ENCODE data around the gene NUP98.
"Not testable (repeated sequence)": the region's sequence is repeated elsewhere in the genome, so short reads cannot be mapped to it uniquely, and the experiment has no call there.

Gene NUP98

DNA sequence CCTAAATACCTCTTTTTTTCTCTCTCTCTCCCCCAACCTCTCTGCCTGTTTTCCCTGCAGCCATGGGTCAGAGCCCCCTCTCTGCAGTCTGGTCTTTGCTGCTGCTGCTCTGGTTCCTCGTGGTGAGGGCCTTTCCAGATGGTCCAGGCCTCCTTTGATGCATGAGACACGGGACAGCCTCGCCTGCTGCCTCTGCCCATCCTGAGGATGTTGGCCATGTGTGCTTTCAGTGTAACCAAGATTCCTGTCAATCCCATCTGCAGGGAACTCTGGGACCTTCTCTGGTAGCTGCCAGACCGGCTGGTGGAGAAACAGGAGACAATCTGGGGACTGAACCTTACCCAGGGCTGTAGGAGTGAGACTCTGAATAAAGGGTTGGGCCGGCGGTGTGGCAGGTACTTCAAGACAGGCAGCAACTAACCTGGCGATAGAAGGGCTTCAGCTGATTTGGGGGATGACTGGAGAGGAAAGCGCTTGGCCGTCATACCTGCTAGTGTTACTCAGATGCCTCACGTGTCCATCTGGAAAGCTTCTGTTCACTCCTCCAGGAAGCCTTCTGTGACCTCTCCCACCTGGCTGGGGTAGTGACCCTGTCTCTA, 133.2 kb downstream of the NUP98 start:
- no peak for DNase-seq (ENCODE audit: low read depth)
- no peak for TF ChIP-seq CTCF (IDR thresholded peaks at IDR 0.05; ENCODE audit: control insufficient read depth, insufficient read depth, low read depth, low read length, missing control alignments)
- no peak overlapping the region for H3K4me3 ChIP-seq (ENCODE audit: control insufficient read depth, low read depth, low read length)

DNA sequence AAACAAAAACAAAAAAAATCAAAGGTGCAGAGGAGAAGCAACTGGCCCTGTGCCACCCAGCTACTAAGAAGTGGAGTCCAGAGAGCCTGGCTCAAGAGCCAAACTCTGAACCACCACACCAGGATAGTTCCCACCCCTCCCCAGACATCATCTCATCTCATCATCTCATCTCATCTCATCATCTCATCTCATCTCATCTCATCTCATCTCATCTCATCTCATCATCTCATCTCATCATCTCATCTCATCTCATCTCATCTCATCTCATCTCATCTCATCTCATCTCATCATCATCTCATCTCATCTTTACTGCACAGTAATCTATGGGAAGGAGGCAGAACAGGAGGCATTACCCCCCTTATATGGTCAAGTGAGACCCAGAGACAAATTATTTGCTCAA, 134.5 kb downstream of the NUP98 start:
- H3K4me3 ChIP-seq (ENCODE audit: control insufficient read depth, low read depth, low read length): no peak overlapping the region
- TF ChIP-seq CTCF (IDR thresholded peaks at IDR 0.05; ENCODE audit: control insufficient read depth, insufficient read depth, low read depth, low read length, missing control alignments): no peak
- no peak for DNase-seq (ENCODE audit: low read depth)

DNA sequence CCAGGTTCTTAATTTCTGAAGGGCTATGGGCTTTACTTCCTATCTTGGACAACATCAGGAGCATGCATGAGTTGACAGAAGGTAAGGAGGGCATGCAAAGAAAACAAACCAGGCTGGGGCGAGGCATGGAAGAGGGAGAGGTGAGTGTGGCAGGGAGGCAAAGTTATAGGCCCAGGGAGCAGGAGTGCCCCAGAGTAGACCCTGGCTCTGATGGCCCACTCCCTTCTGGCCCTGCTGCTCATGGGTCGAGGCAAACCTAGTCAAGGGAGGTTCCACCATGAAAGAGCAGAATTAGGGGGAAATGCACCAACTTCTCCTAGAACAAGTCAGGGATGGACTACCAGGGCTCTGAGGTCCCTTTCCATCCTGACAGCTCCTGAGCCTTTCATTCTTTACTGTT, 136.4 kb downstream of the NUP98 start:
- TF ChIP-seq CTCF (IDR thresholded peaks at IDR 0.05; ENCODE audit: control insufficient read depth, insufficient read depth, low read depth, low read length, missing control alignments): no peak
- H3K4me3 ChIP-seq (ENCODE audit: control insufficient read depth, low read depth, low read length): no peak overlapping the region
- no peak for DNase-seq (ENCODE audit: low read depth)

DNA sequence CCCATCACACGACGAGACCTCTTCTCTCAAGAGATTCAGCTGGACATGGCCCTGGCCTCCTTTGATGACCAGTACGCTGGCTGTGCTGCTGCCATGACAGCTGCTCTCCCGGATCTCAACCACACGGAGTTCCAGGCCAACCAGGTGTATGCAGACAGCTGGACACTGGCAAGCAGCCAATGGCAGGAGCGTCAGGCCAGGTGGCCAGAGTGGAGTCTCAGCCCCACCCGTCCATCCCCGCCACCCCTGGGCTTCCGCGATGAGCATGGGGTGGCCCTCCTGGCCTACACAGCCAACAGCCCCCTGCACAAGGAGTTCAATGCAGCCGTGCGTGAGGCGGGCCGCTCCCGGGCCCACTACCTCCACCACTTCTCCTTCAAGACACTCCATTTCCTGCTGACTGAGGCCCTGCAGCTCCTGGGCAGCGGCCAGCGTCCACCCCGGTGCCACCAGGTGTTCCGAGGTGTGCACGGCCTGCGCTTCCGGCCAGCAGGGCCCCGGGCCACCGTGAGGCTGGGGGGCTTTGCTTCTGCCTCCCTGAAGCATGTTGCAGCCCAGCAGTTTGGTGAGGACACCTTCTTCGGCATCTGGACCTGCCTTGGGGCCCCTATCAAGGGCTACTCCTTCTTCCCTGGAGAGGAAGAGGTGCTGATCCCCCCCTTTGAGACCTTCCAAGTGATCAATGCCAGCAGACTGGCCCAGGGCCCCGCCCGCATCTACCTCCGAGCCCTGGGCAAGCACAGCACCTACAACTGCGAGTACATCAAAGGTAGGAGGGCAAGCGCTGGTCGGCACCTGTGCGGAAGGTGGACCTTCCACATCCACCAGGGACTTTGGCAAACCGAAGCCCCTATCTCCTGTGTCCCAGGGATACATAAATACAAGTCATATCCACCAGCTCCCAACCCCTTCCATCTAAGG, 137.5 kb downstream of the NUP98 start:
- TF ChIP-seq CTCF (IDR thresholded peaks at IDR 0.05; ENCODE audit: control insufficient read depth, insufficient read depth, low read depth, low read length, missing control alignments): no peak
- H3K4me3 ChIP-seq (ENCODE audit: control insufficient read depth, low read depth, low read length): no peak overlapping the region
- DNase-seq (ENCODE audit: low read depth): no peak

GRCh38 chr11:3658252-3658651, 139.1 kb downstream of the NUP98 start:
- no peak for TF ChIP-seq CTCF (IDR thresholded peaks at IDR 0.05; ENCODE audit: control insufficient read depth, insufficient read depth, low read depth, low read length, missing control alignments)
- no peak for DNase-seq (ENCODE audit: low read depth)
- no peak overlapping the region for H3K4me3 ChIP-seq (ENCODE audit: control insufficient read depth, low read depth, low read length)

DNA sequence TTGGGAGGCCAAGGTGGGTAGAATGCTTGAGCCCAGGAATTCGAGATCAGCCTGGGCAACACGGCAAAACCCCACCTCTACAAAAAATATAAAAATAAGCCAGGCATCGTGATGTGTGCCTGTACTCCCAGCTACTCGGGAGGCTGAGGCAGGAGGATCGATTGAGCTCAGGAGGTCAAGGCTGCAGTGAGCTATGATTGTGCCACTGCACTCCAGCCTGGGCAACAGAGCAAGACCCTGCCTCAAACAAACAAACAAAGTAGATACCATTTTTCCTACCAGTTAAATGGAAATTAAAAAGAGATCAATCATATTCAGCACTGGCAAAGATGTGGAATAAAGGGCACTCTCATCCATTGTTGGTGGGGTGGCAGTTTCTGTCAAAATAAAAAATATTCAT, 140.0 kb downstream of the NUP98 start:
- not testable (repeated sequence) for DNase-seq (ENCODE audit: low read depth); H3K4me3 ChIP-seq (ENCODE audit: control insufficient read depth, low read depth, low read length)

DNA sequence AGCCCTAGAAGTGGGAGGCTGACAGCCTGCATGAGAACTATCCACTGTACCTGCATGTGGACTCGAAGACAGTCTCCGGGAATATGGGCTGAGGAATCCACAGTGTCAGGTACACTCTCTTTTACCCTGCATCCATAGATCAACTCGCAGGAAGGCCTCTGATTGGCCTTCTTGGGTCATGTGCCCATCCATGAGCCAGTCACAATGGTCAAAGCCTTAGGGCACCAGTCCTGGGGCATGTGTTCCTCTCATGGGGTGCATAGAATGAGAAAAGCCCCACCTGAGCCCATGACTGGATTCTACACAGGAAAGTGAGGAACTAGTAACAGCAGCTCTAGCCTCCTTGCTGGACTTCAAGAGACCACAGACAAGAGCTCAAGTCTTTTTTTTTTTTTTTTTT, 141.8 kb downstream of the NUP98 start:
- TF ChIP-seq CTCF (IDR thresholded peaks at IDR 0.05; ENCODE audit: control insufficient read depth, insufficient read depth, low read depth, low read length, missing control alignments): no peak

DNA sequence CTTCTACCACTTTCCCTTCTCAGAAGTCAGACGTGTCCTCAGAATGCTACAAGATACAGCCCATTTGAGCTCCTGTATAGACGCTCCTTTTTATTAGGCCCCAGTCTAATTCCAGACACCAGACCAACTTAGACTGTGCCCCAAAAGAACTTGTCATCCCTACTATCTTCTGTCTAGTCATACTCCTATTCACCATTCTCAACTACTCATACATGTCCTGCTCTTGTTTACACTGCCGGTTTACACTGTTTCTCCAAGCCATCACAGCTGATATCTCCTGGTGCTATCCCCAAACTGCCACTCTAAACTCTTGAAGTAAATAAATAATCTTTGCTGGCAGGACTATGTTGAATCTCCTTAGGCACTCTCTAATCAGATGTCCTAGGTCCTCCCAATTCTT, 144.8 kb downstream of the NUP98 start:
- not testable (repeated sequence) for H3K4me3 ChIP-seq (ENCODE audit: control insufficient read depth, low read depth, low read length); DNase-seq (ENCODE audit: low read depth)

More for the DNA sequence above, 141.8 kb downstream of the NUP98 start:
- DNase-seq (ENCODE audit: low read depth): no peak
- no peak overlapping the region for H3K4me3 ChIP-seq (ENCODE audit: control insufficient read depth, low read depth, low read length)

DNA sequence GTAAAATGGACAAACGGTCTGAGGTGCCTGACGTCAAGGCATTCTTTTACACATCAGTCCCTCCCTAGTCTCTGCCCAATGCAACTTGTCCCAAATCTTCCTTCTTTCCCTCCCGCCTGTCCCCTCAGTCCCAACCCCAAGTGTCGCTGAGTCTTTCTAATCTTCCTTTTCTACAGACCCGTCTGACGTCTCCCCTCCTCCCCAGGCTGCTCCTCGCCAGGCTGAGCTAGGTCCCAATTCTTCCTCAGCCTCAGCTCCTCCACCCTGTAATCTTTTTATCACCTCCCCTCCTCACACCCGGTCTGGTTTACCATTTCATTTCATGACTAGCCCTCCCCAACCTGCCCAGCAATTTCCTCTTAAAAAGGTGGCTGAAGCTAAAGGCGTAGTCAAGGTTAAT, 148.0 kb downstream of the NUP98 start:
- not testable (repeated sequence) for DNase-seq (ENCODE audit: low read depth); H3K4me3 ChIP-seq (ENCODE audit: control insufficient read depth, low read depth, low read length)

DNA sequence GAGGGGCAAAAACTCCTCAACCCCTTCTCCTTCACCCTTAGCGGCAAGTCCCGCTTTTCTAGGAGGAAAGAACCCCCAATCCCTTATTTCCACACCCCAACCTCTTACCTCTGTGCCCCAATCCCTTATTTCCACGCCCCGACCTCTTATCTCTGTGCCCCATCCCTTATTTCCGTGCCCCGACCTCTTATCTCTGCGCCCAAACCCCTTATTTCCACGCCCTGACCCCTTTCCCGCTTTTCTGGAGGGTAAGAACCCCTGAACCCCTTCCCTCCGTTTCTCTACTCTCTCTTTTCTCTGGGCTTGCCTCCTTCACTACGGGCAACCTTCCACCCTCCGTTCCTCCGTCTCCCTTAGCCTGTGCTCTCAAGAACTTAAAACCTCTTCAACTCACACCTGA, 148.5 kb downstream of the NUP98 start:
- H3K4me3 ChIP-seq (ENCODE audit: control insufficient read depth, low read depth, low read length); DNase-seq (ENCODE audit: low read depth): not testable (repeated sequence)
